HG03139 (cell line): ENCODE results near the gene TBPL2.

Experiments used
- ATAC-seq: cut with Tn5 transposase; IDR thresholded peaks from one replicate; pipeline ENCODE4 v1.9.1; 2021; ENCODE audit not compliant: unreplicated experiment

Gene TBPL2

DNA sequence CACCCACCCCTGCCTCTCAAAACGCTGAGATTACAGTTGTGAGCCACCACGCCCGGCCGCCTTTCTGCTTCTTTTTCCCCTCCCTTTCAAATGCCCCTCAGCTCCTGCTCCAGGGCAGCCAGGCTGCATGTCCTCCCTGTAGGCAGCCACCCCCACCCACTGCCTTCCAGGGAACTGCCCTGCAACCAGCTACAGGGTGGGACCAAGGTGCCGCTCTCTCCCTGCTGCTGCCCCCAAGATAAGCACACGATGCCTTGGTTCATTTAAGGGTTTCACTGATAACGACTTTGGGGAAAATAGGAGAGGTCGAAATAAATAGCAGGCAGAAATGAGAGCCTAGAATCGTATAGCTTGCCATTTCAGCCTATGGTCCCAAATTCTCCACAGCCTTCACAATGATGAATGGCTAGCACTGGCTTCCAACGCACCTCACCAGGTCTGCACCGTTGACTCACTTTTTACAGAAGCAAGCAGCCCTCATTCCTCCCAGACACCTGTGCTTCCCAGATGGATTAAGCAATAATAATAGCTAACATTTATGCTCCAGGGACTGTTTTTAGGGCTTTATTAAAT is 69.4 kb downstream of the TBPL2 start:
- no peak for ATAC-seq

- ATAC-seq, result no peak
Observed at GRCh38 chr14:55366271-55366670, 74.1 kb downstream of the TBPL2 start.
